Suprapubic skin (tissue), 4 donors: ENCODE results near the gene GRIN2A. TPM values are rescaled to one million over a fixed set of nuclear protein-coding genes. Genes with fewer than 3 reads are reported as not detected.

ENCODE experiments used
- DNase-seq, 2 donors: peaks; one replicate each; pipeline ENCODE4 v3.0.0-alpha.2; 2019; ENCODE audit warnings: low spot score in 2 of 2
- H3K27ac ChIP-seq: fragments of 200-600 bp; sonication (generic); one replicate; pipeline ENCODE4 v1.5.1; 2019
- H3K27me3 ChIP-seq: fragments of 200-600 bp; sonication (generic); one replicate; pipeline ENCODE4 v1.5.1; 2019
- H3K36me3 ChIP-seq: fragments of 200-600 bp; sonication (generic); one replicate; pipeline ENCODE4 v1.5.1; 2019
- H3K4me1 ChIP-seq: fragments of 200-600 bp; sonication (generic); one replicate; pipeline ENCODE4 v1.5.1; 2019
- H3K4me3 ChIP-seq: fragments of 200-600 bp; sonication (generic); one replicate; pipeline ENCODE4 v1.5.1; 2019; ENCODE audit warnings: mild to moderate bottlenecking
- H3K9me3 ChIP-seq: fragments of 200-600 bp; sonication (generic); one replicate; pipeline ENCODE4 v1.5.1; 2019
- CTCF ChIP-seq, 2 donors: fragments of 200-600 bp in 1 of 2; fragments of 450-650 bp in 1 of 2; sonication (generic) in 1 of 2; IDR thresholded peaks; one replicate each; pipeline ENCODE4 v1.5.1; 2016 to 2019; ENCODE audit warnings: antibody characterized with exemption in 2 of 2, mild to moderate bottlenecking in 1 of 2, moderate library complexity in 1 of 2
- EP300 ChIP-seq: sonication (generic); formaldehyde crosslinking; IDR thresholded peaks from one replicate; pipeline ENCODE4 v1.6.1; 2017; ENCODE audit warnings: antibody characterized with exemption
- POLR2A ChIP-seq, 2 donors: fragments of 450-650 bp; IDR thresholded peaks; one replicate each; pipeline ENCODE4 v1.6.1; 2017; ENCODE audit warnings: antibody characterized with exemption in 2 of 2, mild to moderate bottlenecking in 2 of 2, moderate library complexity in 2 of 2
- POLR2AphosphoS5 ChIP-seq, 3 donors: sonication (generic); formaldehyde crosslinking; IDR thresholded peaks; one replicate each; pipeline ENCODE4 v1.6.1; 2017; ENCODE audit warnings: antibody characterized with exemption in 3 of 3
- WGBS: methylation state at CpG from one replicate; pipeline ENCODE4 v1.1.5; 2018; 5-methylcytosine and 5-hydroxymethylcytosine counted together
- total RNA-seq, 4 donors: library from RNA; depleted of rRNA; stranded (reverse); fragments of >200 nt; gene quantifications; one replicate each; pipeline ENCODE4 v1.1.0, GENCODE V29; 2016

The GRIN2A gene
- total RNA-seq, 4 donors from 2014 or later, result 0.08 to 5.4 (median 1.3) TPM

GRCh38 chr16:9847146-9847545 lies 335.1 kb downstream of the GRIN2A start:
- H3K27me3 ChIP-seq, result no peaks in the 10 kb centered on the region
- H3K9me3 ChIP-seq, result no peaks in the 10 kb centered on the region
- no peak overlapping the region for H3K4me3 ChIP-seq
- DNase-seq, result no peak
- WGBS, result 94% methylated on average over 2 of the region's 2 CpGs
- H3K27ac ChIP-seq, result no peak overlapping the region
- no peaks in the 10 kb centered on the region for H3K36me3 ChIP-seq
- H3K4me1 ChIP-seq, result no peaks in the 10 kb centered on the region
- TF ChIP-seq POLR2A (IDR thresholded peaks at IDR 0.05) (no peak), POLR2AphosphoS5 (IDR thresholded peaks at IDR 0.05) (no peak), EP300 (no peak), CTCF (IDR thresholded peaks at IDR 0.05) (no peak)

- no peaks in the 10 kb centered on the region for H3K27me3 ChIP-seq
- H3K9me3 ChIP-seq, result no peaks in the 10 kb centered on the region
- no peak overlapping the region for H3K27ac ChIP-seq
- H3K4me3 ChIP-seq, result no peak overlapping the region
- H3K4me1 ChIP-seq, result no peaks in the 10 kb centered on the region
- no peaks in the 10 kb centered on the region for H3K36me3 ChIP-seq
- TF ChIP-seq EP300 (no peak), POLR2AphosphoS5 (IDR thresholded peaks at IDR 0.05) (no peak), POLR2A (IDR thresholded peaks at IDR 0.05) (no peak), CTCF (IDR thresholded peaks at IDR 0.05) (no peak)
- 77% methylated on average over 2 of the region's 2 CpGs for WGBS
- no peak for DNase-seq
These were observed 335.7 kb downstream of the GRIN2A start for GRCh38 chr16:9846362-9847099.

- TF ChIP-seq POLR2A (IDR thresholded peaks at IDR 0.05) (no peak), EP300 (no peak), POLR2AphosphoS5 (IDR thresholded peaks at IDR 0.05) (no peak), CTCF (IDR thresholded peaks at IDR 0.05) (no peak)
- 68% methylated on average over 3 of the region's 3 CpGs for WGBS
- Histone ChIP-seq H3K9me3 (no peaks in the 10 kb centered on the region), H3K4me1 (no peaks in the 10 kb centered on the region), H3K36me3 (no peaks in the 10 kb centered on the region), H3K27ac (no peak overlapping the region), H3K4me3 (no peak overlapping the region), H3K27me3 (no peaks in the 10 kb centered on the region)
- DNase-seq, result no peak
These were observed 336.4 kb downstream of the GRIN2A start for GRCh38 chr16:9845661-9846361.

- no peak for DNase-seq
- Histone ChIP-seq H3K4me3 (no peak overlapping the region), H3K27ac (no peak overlapping the region), H3K27me3 (no peaks in the 10 kb centered on the region), H3K4me1 (no peaks in the 10 kb centered on the region), H3K9me3 (no peaks in the 10 kb centered on the region), H3K36me3 (no peaks in the 10 kb centered on the region)
- 62% methylated on average over 6 of the region's 6 CpGs for WGBS
- TF ChIP-seq POLR2AphosphoS5 (IDR thresholded peaks at IDR 0.05), result no peak
- TF ChIP-seq EP300, result no peak
- no peak for TF ChIP-seq CTCF (IDR thresholded peaks at IDR 0.05)
- TF ChIP-seq POLR2A (IDR thresholded peaks at IDR 0.05), result no peak
These were observed 337.9 kb downstream of the GRIN2A start for GRCh38 chr16:9844361-9844760.

GRCh38 chr16:9843424-9844018 lies 338.7 kb downstream of the GRIN2A start:
- Histone ChIP-seq H3K36me3 (no peaks in the 10 kb centered on the region), H3K4me3 (no peak overlapping the region), H3K4me1 (no peaks in the 10 kb centered on the region), H3K27me3 (no peaks in the 10 kb centered on the region), H3K27ac (no peak overlapping the region), H3K9me3 (no peaks in the 10 kb centered on the region)
- no peak for TF ChIP-seq POLR2AphosphoS5 (IDR thresholded peaks at IDR 0.05)
- no peak for TF ChIP-seq CTCF (IDR thresholded peaks at IDR 0.05)
- TF ChIP-seq POLR2A (IDR thresholded peaks at IDR 0.05), result no peak
- no peak for TF ChIP-seq EP300
- no peak for DNase-seq
- WGBS, result 91% methylated on average over 3 of the region's 3 CpGs
